NB4 (cell line): ENCODE data around the gene NADSYN1.

Source experiments
- DNase-seq: peaks from one replicate; pipeline ENCODE4 v3.0.0; 2010; ENCODE audit warnings: low read depth
- H3K4me3 ChIP-seq: one replicate; pipeline ENCODE4 v1.5.1; 2011; ENCODE audit warnings: mild to moderate bottlenecking, low read depth, low read length, moderate library complexity
- CTCF ChIP-seq: IDR thresholded peaks from one replicate; pipeline ENCODE4 v1.5.1; 2012; ENCODE audit warnings: low read depth, low read length
- MAX ChIP-seq: IDR thresholded peaks from 2 replicates; pipeline ENCODE4 v1.6.1; 2011; ENCODE audit warnings: low read depth, low read length
- MYC ChIP-seq: IDR thresholded peaks from 2 replicates; pipeline ENCODE4 v1.6.1; 2011; ENCODE audit warnings: low read depth, low read length
- POLR2A ChIP-seq: IDR thresholded peaks from 2 replicates; pipeline ENCODE4 v1.6.1; 2011; ENCODE audit warnings: mild to moderate bottlenecking; ENCODE audit not compliant: insufficient read length; ENCODE audit errors: extremely low read depth

Gene NADSYN1

GRCh38 chr11:71442123-71442522 lies 10.9 kb upstream of the NADSYN1 start:
- no peak for TF ChIP-seq POLR2A
- TF ChIP-seq CTCF: no peak
- no peak for TF ChIP-seq MYC
- TF ChIP-seq MAX: no peak
- no peak overlapping the region for H3K4me3 ChIP-seq
- DNase-seq: no peak

- TF ChIP-seq POLR2A: no peak
- TF ChIP-seq MYC: no peak
- TF ChIP-seq MAX: no peak
- TF ChIP-seq CTCF: no peak
- DNase-seq: no peak
- no peak overlapping the region for H3K4me3 ChIP-seq
Measured at GRCh38 chr11:71442880-71443279, 10.1 kb upstream of the NADSYN1 start.

- DNase-seq: no peak
- TF ChIP-seq MYC (no peak), POLR2A (no peak), MAX (no peak), CTCF (no peak)
Measured at GRCh38 chr11:71443736-71444445, 9.1 kb upstream of the NADSYN1 start.

GRCh38 chr11:71444811-71445210 lies 8.2 kb upstream of the NADSYN1 start:
- no peak overlapping the region for H3K4me3 ChIP-seq
- DNase-seq: no peak

More at GRCh38 chr11:71443736-71444445, 9.1 kb upstream of the NADSYN1 start:
- no peak overlapping the region for H3K4me3 ChIP-seq

GRCh38 chr11:71446150-71446549 lies 6.9 kb upstream of the NADSYN1 start:
- H3K4me3 ChIP-seq: no peak overlapping the region
- no peak for DNase-seq
- TF ChIP-seq POLR2A (no peak), MAX (no peak), MYC (no peak), CTCF (no peak)

More at GRCh38 chr11:71444811-71445210, 8.2 kb upstream of the NADSYN1 start:
- no peak for TF ChIP-seq CTCF
- TF ChIP-seq MAX: no peak
- TF ChIP-seq POLR2A: no peak
- TF ChIP-seq MYC: no peak
